Measurements from ENCODE around the gene HNRNPUL1. TPM values are rescaled to one million over a fixed set of nuclear protein-coding genes. Genes with fewer than 3 reads are reported as not detected.

HNRNPUL1 gene
- total and polyA plus RNA-seq, 9 of the 15 experiments (the other 6 are each of a cell fraction or from before 2014, with no cell fraction given): 7.3 to 211 (median 85.0) TPM

DNA sequence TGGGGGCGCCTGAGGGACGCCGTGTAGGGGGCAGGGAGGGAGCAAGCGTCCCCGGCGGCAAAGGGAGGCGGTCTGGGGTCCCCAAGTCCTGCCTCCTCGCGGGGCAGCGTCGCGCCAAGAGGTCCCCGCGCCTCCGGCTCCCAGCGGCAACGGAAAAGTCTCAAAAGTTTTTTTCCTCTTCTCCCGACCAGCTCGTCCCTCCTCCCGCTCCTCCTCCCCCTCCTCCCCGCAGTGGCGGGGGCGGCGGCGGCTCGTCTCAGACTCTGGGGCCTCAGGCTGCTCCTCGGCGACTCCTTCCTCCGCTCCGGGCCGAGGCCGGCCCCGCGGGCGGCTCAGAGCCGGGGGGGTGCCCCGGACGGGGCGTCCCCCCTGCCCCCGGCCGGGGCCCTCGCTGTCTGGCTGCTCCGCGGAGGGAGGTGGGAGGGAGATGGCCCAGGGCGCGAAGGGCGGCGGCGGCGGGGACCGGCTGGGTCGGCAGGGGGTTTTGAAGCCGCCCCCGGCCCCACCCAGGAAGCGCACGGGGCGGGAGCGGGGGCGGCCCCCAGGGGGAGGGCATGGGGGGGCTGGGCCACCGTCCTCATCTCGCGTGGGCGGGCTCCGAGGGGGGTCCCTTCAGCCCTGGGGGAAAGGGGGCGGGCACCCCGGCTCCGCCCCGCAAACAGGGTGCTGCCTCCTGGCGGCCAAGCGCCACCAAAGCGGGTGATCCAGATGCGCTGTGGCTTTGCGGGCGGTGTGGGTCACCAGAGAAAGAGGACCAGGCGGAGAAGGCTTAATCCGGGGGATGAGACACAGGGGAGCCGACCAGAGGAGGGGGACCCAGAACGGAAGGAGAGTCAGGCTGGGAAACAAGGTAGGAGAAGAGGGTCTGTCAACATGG, 89.5 kb downstream of the HNRNPUL1 start, which contains the start of gene TGFB1 (continued):
- TF ChIP-seq, protein P1, sequence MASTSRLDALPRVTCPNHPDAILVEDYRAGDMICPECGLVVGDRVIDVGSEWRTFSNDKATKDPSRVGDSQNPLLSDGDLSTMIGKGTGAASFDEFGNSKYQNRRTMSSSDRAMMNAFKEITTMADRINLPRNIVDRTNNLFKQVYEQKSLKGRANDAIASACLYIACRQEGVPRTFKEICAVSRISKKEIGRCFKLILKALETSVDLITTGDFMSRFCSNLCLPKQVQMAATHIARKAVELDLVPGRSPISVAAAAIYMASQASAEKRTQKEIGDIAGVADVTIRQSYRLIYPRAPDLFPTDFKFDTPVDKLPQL (IDR thresholded peaks at IDR 0.05; ENCODE audit: extremely low read depth, insufficient read length): no peak
- TF ChIP-seq CBFB (CRISPR knock-in tag; IDR thresholded peaks at IDR 0.05): no peak
- TF ChIP-seq TBL1XR1 (IDR thresholded peaks at IDR 0.05; ENCODE audit: low read length in 2 of 2): peak in 1 of 2 experiments; percentile 55; a peak in 2 of 4 replicates
- no peak for TF ChIP-seq HMG20B (CRISPR knock-in tag; IDR thresholded peaks at IDR 0.05)
- TF ChIP-seq ZNF197 (CRISPR knock-in tag; IDR thresholded peaks at IDR 0.05; ENCODE audit: low read depth): no peak
- no peak for TF ChIP-seq EZH2 (IDR thresholded peaks at IDR 0.05; ENCODE audit: borderline replicate concordance, low read depth, low read length)
- no peak for TF ChIP-seq GTF2F1 (IDR thresholded peaks at IDR 0.05; ENCODE audit: low read depth, low read length)
- no peak for TF ChIP-seq FOXP1 (CRISPR knock-in tag; IDR thresholded peaks at IDR 0.05)
- TF ChIP-seq PTRF (tag; IDR thresholded peaks at IDR 0.05): no peak
- TF ChIP-seq, protein P2, sequence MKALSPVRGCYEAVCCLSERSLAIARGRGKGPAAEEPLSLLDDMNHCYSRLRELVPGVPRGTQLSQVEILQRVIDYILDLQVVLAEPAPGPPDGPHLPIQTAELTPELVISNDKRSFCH (CRISPR knock-in tag; IDR thresholded peaks at IDR 0.05): no peak
- TF ChIP-seq, protein P2 (tag; IDR thresholded peaks at IDR 0.05): no peak
- TF ChIP-seq, protein P3, sequence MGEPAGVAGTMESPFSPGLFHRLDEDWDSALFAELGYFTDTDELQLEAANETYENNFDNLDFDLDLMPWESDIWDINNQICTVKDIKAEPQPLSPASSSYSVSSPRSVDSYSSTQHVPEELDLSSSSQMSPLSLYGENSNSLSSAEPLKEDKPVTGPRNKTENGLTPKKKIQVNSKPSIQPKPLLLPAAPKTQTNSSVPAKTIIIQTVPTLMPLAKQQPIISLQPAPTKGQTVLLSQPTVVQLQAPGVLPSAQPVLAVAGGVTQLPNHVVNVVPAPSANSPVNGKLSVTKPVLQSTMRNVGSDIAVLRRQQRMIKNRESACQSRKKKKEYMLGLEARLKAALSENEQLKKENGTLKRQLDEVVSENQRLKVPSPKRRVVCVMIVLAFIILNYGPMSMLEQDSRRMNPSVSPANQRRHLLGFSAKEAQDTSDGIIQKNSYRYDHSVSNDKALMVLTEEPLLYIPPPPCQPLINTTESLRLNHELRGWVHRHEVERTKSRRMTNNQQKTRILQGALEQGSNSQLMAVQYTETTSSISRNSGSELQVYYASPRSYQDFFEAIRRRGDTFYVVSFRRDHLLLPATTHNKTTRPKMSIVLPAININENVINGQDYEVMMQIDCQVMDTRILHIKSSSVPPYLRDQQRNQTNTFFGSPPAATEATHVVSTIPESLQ (CRISPR knock-in tag; IDR thresholded peaks at IDR 0.05): peak; percentile 81
- no peak for TF ChIP-seq DPF2 (IDR thresholded peaks at IDR 0.05)
- TF ChIP-seq ZNF239 (CRISPR knock-in tag; IDR thresholded peaks at IDR 0.05): no peak
- TF ChIP-seq THRAP3 (IDR thresholded peaks at IDR 0.05; ENCODE audit: borderline replicate concordance): no peak
- TF ChIP-seq TAF7 (tag; IDR thresholded peaks at IDR 0.05): no peak
- TF ChIP-seq, protein P4, sequence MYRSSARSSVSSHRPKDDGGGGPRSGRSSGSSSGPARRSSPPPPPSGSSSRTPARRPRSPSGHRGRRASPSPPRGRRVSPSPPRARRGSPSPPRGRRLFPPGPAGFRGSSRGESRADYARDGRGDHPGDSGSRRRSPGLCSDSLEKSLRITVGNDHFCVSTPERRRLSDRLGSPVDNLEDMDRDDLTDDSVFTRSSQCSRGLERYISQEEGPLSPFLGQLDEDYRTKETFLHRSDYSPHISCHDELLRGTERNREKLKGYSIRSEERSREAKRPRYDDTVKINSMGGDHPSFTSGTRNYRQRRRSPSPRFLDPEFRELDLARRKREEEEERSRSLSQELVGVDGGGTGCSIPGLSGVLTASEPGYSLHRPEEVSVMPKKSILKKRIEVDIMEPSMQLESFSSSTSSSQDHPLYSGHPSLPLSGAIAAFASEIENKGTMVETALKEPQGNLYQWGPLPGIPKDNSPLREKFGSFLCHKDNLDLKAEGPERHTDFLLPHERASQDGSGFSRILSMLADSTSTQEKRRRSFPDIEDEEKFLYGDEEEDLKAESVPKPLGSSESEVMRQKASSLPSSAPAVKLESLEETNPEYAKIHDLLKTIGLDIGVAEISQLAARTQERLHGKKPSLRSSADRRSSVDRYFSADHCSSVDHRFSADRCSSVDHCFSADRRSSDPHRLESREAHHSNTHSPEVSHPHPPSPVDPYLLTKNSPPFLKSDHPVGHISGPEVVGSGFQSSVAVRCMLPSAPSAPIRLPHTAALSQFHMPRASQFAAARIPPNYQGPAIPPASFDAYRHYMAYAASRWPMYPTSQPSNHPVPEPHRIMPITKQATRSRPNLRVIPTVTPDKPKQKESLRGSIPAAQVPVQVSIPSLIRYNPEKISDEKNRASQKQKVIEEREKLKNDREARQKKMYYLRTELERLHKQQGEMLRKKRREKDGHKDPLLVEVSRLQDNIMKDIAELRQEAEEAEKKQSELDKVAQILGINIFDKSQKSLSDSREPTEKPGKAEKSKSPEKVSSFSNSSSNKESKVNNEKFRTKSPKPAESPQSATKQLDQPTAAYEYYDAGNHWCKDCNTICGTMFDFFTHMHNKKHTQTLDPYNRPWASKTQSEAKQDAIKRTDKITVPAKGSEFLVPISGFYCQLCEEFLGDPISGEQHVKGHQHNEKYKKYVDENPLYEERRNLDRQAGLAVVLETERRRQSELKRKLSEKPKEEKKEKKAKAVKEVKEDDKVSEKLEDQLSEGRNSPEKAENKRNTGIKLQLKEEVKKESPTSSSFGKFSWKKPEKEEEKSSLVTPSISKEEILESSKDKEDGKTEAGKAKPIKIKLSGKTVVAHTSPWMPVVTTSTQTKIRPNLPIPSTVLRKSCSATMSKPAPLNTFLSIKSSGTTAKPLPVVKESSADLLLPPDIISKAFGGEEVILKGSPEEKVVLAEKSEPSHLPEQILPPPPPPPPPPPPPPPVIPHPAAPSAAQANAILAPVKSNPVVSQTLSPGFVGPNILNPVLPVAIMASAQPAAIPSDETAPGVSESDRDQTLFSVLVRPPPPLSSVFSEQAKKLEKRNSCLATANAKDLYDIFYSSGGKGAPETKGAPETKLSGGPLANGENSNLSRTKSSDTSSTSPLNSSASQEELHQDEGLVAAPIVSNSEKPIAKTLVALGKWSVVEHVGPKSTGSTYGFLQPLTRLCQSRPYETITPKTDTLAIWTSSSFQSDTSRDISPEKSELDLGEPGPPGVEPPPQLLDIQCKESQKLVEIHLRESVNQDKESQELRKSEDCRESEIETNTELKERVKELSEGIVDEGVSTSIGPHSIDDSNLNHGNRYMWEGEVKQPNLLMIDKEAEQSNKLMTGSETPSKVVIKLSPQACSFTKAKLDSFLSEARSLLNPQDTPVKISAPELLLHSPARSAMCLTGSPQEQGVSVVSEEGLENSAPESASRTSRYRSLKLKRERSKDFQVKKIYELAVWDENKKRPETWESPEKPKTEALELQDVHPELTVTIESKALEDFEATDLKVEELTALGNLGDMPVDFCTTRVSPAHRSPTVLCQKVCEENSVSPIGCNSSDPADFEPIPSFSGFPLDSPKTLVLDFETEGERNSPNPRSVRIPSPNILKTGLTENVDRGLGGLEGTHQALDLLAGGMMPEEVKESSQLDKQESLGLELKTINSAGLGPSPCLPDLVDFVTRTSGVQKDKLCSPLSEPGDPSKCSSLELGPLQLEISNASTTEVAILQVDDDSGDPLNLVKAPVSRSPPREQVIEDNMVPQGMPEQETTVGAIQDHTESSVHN (IDR thresholded peaks at IDR 0.05; ENCODE audit: borderline replicate concordance in 1 of 2, low read depth in 1 of 2): no peak

Measured in K562 (cell line).